ENCODE measurements around the gene NEAT1. TPM values are rescaled to one million over a fixed set of nuclear protein-coding genes. Genes with fewer than 3 reads are reported as not detected.
A peak's percentile ranks its signal among the peaks of the same experiment; 100 is the strongest.

NEAT1 gene
- total and polyA plus RNA-seq, 9 of the 15 experiments (the other 6 are each of a cell fraction or from before 2014, with no cell fraction given), result 20.1 to 389 (median 62.8) TPM

DNA sequence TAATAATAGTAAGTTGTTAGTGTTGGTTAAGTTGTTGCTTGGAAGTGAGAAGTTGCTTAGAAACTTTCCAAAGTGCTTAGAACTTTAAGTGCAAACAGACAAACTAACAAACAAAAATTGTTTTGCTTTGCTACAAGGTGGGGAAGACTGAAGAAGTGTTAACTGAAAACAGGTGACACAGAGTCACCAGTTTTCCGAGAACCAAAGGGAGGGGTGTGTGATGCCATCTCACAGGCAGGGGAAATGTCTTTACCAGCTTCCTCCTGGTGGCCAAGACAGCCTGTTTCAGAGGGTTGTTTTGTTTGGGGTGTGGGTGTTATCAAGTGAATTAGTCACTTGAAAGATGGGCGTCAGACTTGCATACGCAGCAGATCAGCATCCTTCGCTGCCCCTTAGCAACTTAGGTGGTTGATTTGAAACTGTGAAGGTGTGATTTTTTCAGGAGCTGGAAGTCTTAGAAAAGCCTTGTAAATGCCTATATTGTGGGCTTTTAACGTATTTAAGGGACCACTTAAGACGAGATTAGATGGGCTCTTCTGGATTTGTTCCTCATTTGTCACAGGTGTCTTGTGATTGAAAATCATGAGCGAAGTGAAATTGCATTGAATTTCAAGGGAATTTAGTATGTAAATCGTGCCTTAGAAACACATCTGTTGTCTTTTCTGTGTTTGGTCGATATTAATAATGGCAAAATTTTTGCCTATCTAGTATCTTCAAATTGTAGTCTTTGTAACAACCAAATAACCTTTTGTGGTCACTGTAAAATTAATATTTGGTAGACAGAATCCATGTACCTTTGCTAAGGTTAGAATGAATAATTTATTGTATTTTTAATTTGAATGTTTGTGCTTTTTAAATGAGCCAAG lies 2.7 kb downstream of the NEAT1 start (continued):
- TF ChIP-seq ZNF318 (IDR thresholded peaks at IDR 0.05; ENCODE audit: borderline replicate concordance in 1 of 2, low read depth in 1 of 2) (no peak), TARDBP (IDR thresholded peaks at IDR 0.05) (no peak), NCOA2 (IDR thresholded peaks at IDR 0.05; ENCODE audit: partially characterized antibody in 2 of 2) (no peak), ERF (CRISPR knock-in tag; IDR thresholded peaks at IDR 0.05) (peak; percentile 56; the same call in 1 of the 2 replicates), MEF2D (tag; conservative IDR thresholded peaks at IDR 0.05; ENCODE audit: low read depth) (no peak), TEAD1 (CRISPR knock-in tag; IDR thresholded peaks at IDR 0.05) (peak in 1 of 2 experiments; percentile 36; a peak in 2 of 4 replicates), ZNF668 (CRISPR knock-in tag; IDR thresholded peaks at IDR 0.05) (no peak), MECOM (CRISPR knock-in tag; IDR thresholded peaks at IDR 0.05) (no peak; the same call in 1 of the 2 replicates), ZNF384 (IDR thresholded peaks at IDR 0.05; ENCODE audit: low read depth, low read length) (no peak), EP400 (IDR thresholded peaks at IDR 0.05) (no peak), ZFPM2 (CRISPR knock-in tag; IDR thresholded peaks at IDR 0.05) (0 out of 2 replicates have a peak, but pooled peaks have one; percentile 5), BHLHE40 (IDR thresholded peaks at IDR 0.05; ENCODE audit: low read length) (no peak), POLR2A (conservative IDR thresholded peaks at IDR 0.05) (peak; percentile 73), USF1 (CRISPR knock-in tag; IDR thresholded peaks at IDR 0.05) (no peak)
- TF ChIP-seq, protein P1, sequence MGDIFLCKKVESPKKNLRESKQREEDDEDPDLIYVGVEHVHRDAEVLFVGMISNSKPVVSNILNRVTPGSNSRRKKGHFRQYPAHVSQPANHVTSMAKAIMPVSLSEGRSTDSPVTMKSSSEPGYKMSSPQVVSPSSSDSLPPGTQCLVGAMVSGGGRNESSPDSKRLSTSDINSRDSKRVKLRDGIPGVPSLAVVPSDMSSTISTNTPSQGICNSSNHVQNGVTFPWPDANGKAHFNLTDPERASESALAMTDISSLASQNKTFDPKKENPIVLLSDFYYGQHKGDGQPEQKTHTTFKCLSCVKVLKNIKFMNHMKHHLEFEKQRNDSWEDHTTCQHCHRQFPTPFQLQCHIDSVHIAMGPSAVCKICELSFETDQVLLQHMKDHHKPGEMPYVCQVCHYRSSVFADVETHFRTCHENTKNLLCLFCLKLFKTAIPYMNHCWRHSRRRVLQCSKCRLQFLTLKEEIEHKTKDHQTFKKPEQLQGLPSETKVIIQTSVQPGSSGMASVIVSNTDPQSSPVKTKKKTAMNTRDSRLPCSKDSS (IDR thresholded peaks at IDR 0.05; ENCODE audit: low read depth, partially characterized antibody), result no peak
- TF ChIP-seq, protein P2, sequence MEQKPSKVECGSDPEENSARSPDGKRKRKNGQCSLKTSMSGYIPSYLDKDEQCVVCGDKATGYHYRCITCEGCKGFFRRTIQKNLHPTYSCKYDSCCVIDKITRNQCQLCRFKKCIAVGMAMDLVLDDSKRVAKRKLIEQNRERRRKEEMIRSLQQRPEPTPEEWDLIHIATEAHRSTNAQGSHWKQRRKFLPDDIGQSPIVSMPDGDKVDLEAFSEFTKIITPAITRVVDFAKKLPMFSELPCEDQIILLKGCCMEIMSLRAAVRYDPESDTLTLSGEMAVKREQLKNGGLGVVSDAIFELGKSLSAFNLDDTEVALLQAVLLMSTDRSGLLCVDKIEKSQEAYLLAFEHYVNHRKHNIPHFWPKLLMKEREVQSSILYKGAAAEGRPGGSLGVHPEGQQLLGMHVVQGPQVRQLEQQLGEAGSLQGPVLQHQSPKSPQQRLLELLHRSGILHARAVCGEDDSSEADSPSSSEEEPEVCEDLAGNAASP (IDR thresholded peaks at IDR 0.05), result no peak

Measured in K562 (cell line).